Hepatic stellate cell (primary cell): ENCODE measurements around the gene NUDT5.
"Not testable (repeated sequence)": the region's sequence is repeated elsewhere in the genome, so short reads cannot be mapped to it uniquely, and the experiment has no call there.

Experiments used
- DNase-seq: peaks from one replicate; pipeline ENCODE4 v3.0.0; 2011; ENCODE audit warnings: low spot score

The NUDT5 gene

DNA sequence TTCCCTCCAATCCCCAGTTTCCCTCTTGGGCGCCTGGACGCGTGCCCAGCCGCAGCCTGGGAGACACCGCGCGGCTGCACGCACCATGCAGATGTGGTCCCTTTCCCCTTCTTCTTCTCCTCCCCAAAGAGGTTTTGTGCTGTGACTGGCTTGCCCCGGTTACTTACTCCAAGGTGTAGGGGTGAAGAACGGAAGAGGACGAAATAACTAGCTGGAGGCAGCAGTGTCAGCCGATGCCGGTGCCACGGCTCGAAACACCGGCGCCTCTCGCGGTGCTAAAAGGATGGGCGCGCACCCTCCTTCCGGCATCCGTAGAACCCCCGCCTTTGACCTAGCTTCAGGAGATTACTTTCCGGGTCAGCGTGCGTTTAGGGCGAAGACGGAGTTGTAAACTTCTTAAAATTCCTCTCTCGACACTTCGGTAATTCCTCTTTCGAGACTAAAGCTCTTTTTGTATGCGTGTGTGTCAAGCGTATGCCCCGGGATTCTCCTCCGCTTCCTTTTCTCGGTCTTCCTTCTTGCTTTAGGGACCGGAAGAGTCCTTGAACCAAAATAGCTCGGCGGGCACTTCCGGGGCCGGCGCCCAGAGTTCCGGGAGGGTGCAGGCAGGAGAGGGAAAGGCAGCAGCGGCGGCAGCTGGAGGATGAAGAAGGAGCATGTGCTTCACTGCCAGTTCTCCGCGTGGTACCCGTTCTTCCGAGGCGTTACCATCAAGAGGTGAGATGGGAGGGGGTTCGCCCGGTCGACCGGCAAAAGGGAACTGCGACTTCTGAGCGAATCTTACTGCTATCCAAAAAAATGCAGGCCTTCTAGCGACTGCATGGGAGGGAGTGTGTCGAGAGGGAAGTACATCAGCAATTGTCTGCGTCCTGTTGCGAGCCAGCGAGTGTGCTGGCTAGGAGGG is at the start of gene NUDT5, which contains the start of gene CDC123:
TSS of gene NUDT5 (minus strand) at position 289 of the 904 bp plus-strand sequence. CDS start 9,600 bp downstream, outside the sequence.
TSS of gene CDC123 (plus strand) at position 586 of the 904 bp plus-strand sequence. CDS start at position 644, 58 bp downstream.
- peak; percentile 92 for DNase-seq

DNA sequence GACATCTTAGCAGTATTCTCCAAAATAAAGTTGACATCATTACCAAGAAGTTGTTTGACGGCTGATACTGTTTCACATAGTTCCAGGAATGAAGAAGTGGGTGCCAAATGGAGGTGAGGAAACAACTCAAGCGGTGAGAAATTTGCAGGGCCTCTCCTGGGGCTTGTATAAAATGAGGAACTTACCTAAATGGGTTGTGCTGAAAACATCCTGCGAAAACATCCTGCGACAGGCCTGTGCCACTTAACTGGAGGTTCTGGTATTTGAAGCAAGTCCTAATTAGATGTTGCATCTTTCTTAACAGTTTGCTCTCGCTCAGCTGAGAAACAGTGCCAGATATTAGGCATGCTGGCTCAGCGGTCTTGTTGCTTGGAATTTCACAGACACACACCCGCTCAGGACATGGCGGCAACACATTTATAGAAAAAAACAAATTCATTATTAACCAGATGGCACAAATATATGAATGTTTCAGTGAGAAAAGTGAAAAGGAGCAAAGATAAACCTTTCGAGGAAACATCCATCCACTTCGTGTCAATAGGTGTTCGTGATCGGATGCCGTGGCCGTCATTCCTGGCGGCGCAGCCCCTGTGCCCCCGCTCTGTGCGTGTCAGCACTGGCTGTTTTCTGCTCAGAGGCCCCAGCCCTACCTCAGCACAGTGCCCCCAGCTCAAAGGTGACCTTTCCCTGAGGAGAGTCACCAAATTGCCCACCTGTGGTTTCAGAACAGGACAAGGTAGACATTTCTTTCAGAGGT is 48.4 kb upstream of the NUDT5 start:
- no peak for DNase-seq

DNA sequence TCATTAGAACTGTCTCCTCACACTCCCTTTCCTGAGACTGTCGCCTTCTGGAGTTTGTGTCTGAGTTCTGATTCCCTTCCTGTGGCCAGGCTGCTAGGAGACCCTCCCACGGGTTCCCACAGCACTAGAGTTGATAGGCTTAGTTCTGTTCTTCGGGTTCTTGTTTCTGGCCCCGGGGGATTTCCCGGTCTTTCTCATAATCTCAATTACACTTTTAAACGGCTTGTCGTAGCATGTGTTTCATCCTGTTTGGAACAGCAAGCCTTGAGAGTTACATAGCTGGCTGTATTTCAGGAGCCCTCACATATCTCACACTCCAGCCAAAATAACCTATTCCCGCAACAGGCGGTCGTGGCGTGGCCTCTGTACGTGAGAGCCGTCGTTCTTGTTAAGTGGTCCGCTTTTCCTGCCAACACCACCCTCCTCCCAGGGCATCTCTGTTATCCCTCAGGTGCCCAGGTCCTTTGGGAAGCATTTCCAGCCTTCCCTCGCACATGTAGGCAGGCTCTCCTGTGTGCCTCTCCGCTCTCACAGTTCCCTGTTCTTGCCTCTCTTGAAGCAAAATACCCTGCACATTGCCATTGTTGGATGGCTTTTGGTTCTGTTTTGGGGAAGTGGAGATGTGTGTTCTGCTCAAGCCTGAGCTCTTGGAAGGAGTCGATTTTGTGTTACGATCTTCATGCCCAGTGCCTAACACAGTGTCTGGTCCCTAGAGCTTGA is 46.3 kb upstream of the NUDT5 start:
- no peak for DNase-seq

DNA sequence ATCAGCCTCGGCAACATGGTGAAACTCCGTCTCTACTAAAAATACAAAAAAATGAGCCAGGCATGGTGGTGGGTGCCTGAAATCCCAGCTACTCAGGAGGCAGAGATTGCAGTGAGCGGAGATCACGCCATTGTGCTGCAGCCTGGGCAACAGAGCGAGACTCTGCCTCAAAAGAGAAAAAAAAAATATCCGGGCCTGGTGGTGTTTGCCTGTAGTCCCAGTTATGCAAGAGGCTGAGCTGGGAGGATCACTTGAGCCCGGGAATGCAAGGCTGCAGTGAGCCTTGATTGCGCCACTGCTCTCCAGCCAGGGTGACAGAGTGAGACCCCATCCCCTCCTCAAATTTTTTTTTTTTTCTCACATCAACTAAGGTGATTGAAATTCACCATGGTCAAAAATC is 43.1 kb upstream of the NUDT5 start:
- DNase-seq = no peak

DNA sequence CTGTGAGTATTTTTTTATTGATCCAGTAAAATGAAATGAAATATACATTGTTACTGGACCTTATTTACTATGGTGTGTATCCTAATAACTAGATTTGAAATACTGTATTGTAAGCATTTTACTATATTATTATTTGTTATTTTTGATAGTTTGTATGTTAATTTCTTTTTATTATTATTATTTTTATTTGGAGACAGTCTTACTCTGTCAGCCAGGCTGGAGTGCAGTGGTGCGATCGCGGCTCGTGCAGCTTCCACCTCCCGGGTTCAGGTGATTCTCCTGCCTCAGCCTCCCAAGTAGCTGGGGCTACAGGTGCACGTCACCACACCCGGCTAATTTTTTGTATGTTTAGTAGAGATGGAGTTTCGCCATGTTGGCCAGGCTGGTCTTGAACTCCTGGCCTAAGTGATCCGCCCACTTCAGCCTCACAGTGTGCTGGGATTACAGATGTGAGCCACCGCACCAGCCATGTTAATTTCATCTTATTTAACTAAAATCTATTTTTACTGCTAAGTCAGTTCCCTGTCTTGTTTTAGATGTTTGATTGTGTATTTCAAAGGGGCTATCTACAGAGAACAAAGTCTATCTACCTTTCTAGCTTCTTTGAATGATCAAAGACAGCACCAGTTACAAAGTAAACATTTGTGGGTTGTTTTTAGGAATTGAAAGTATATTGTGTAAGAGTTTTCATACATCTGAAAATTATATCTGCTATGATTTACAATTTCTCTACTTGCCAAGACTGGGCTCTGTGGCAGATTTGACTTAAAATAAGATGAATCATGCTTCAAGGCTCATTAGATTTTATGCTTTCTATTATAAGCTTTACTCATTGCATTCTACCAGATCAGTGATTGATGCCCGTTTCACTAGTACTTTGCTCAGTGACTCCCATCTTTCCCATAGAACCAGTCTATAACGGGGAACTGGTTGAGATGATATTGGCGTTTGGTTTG is 41.9 kb upstream of the NUDT5 start:
- DNase-seq = no peak

DNA sequence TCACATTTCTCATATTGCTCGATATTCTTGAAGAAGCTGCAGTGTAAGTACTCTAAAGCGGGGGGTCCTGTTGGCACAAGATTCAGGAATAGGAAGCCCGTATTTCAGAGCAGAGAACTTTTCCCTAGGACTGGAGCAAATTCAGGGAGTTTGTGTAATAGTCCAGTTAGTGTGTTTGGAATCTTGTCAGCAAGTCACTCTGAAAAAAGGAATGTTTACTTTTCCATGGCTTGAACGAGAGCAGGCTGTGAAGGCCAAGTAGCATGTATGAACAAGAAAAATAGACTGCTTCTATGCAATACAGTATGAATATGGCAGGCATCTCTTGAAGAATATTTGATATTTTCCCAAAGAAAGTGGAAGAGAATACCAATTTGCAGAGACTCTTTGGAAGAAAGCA is 40.1 kb upstream of the NUDT5 start:
- DNase-seq = peak; percentile 41

DNA sequence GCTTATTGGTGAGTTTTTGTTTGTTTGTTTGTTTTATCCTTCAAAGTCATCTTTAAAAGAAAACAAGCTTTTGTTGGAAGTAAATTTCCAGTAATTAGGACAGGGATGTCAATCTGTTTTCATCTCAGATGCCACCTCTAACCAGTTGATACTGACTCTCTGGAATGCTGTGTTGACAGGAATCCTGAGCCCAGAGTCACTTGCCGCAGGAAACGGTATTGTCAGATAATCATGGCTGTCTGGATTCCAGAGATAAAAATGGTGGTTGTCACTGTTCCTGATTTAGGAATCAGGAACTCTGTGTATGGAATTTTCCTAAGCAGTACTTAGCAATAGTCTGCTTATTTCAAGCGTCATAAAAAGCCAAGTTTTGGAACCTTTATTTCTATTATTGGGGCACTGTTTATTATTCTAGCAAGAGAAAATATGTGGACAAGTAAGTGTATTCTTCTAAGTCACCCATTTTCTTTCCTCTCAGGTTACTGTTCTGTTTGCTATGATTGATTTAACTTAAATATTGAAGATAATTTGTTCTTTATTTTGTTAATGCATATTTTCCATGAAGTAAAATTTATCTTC is 39.5 kb upstream of the NUDT5 start:
- DNase-seq = peak; percentile 52

DNA sequence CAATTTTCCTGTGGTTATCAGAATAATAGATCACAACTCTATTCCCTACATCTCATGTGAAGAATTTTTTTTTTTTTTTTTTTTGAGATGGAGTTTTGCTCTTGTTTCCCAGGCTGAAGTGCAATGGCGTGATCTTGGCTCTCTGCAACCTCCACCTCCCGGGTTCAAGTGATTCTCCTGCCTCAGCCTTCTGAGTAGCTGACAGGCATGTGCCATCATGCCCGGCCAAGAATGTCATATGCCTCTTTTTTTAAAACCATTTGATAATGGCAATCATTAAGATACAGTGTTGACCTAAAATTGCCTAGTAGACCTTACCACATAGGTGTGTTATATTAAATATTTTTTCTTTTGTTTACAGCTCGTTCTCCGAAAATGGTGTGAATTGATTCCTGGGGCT is 39.0 kb upstream of the NUDT5 start:
- not testable (repeated sequence) for DNase-seq

DNA sequence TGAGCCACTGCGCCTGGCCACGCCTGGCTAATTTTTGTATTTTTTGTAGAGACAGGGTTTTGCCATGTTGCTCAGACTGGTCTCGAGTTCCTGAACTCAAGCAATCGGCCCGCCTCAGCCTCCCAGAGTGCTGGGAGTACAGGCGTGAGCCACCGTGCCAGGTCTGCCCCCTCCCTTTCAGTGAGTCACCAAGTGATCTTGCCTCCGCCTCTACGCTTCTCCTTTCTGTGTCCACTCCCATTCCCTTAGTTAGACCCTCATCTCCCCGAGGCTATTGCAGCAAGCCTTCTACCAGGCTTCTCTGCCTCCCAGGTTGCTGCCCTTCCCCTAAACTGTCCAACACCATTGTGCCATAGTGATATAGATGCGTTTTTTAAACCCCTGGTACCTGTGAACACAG is 33.2 kb upstream of the NUDT5 start:
- DNase-seq = no peak

DNA sequence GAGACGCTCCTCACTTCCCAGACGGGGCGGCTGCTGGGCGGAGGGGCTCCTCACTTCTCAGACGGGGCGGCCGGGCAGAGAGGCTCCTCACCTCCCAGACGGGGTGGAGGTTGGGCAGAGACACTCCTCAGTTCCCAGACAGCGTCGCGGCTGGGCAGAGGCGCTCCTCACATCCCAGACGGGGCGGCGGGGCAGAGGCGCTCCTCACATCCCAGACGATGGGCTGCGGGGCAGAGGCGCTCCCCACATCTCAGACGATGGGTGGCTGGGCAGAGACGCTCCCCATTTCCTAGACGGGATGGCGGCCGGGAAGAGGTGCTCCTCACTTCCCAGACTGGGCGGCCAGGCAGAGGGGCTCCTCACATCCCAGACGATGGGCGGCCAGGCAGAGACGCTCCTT is 30.7 kb upstream of the NUDT5 start:
- DNase-seq = not testable (repeated sequence)

DNA sequence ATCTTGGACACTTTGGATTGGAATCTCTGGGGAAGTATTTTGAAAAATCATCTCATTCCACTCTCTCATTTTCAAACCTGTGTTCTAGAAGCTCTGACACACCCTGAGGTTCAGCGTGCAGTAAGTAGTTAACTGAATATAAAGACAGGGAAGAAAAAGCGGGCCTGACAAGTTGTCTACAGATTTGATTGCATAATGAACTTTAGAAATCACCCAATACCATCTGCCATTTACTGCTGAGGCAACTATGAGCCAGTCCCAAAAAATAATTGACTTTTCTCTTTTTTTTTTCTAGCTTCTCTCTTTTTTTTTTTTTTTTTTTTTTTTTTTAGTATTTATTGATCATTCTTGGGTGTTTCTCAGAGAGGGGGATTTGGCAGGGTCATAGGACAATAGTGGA is 29.8 kb upstream of the NUDT5 start:
- DNase-seq = no peak

DNA sequence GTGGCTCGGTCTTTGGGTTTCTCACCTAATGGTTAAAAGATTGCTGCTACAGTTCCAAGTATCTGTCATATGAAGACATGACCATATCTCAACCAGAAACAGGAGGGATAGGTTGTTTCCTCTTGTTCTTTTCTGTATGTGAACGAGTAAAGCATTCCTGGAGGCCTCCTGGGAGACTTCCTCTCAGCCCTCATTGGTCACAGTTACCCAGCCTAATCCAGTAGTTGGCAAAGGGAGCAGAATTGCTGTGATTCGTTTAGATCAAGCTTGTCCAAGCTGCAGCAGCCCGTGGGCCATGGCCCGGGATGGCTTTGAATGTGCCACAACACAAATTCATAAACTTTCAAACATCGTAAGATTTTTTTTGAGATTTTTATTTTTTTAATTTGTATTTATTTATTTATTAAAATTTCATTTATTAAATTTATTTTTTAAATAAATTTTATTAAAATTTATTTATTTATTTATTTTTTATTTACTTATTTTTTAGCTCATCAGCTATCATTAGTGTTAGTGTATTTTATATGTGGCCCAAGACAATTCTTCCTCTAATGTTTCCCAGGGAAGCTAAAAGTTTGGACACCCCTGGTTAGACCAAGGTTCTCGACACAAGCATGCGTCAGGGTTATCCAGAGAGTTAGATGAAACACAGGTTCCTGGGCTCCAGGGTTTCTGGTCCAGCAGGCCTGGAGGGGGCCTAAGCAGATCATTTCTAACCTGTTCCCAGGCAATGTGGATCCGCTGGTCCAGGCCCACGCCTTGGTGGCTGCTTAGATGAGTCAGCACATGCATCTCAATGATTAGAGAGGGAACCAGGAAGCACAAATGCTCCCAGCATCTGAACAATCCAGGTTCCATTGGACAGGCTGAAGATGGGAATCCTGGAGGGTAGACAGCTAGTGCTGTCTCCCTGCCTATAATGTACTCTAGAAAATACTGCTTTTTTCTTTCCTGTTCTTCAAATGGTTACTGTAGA is 25.9 kb upstream of the NUDT5 start:
- DNase-seq = no peak

DNA sequence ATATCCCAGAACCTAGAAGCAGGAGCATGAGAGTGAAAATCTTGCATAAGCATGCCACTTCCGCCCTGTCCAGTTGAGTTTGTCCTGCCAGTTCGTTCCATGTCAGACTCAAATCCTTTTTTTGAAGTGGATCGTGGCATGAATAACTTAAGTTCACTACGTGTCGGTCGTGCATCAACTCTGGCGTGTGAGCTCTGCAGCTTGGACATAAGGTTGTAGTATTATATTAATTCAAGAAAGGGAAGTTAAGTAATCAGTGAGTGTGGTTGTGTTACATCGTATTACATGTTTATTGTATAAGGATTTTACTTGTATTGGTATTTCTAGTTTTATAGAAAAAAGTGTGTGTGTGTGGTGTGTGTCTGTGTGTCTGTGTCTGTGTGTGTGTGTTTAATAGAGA is 23.3 kb upstream of the NUDT5 start:
- no peak for DNase-seq

DNA sequence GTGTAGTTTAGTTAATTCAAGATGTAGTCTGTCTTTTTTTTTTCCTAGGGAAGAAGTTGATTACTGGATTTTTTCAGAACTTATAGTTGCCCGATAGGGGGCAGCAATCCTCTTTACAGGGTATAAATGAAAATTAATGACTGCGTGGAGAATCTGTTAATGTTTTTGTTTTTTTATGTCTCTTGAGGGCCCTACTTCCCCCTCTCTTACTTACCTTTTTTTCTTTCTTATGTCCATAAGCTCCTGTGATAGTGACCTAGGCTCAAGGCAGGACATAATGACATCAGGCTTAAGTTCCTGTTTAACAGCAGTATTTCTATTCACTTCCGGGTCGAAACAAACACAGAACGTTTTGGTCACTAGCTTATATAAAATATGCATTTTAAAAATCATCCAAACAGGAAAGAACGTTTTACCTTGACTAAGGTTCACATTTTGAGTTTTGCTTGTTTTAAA is 19.1 kb upstream of the NUDT5 start:
- peak; percentile 25 for DNase-seq

DNA sequence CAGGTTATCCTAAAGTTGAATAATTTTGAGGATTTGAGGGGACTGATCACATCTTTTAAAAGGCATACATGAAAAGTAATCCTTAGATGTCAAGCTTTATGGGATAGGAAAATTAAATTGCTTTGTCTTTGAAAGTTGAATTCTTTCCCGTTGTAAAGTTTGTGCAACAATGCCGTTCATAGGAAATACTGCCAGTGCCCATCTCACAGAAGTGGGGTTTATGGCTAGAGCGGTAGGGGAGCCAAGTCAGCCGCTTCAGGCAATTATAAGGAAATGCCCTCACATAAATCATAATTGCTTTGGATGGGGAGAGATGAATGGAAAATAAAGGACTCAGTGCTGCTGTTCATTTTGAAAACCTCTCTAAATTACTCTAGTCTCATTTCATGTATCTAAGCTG is 18.4 kb upstream of the NUDT5 start:
- DNase-seq = no peak

DNA sequence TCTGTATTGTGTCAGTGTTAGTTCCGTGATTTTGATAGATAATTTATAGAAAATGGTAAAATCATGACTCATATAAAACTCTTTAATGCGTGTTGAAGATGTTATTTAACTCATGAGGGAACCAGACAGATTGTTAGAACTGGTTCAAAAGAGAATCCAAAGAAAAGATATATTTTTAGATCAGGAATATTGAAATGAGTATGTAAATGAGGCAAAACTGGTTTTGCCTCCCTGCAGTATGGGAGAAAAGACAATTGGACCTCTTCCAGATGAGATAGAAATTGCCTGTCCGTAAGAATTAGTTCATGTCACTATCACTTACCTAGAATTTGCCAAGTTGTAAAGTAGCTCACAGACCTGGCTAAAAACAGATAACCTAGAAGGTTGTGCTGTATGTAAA is 17.9 kb upstream of the NUDT5 start:
- no peak for DNase-seq

DNA sequence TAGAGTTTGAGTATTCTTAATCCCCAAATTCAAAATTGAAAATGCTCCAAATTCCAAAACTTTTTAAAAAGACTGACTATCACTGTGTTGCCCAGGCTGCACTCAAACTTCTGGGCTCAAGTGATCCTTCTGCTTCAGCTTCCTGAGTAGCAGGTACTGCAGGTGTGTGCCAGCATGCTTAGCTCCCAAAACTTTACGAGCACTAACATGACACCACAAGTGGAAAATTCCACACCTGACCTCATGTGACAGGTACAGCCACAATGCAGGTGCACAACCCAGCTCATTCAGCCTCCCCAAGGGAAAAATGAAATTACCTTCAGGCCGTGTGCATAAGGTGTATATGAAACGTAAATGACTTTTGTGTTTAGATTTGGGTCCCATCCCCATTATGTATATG is 16.8 kb upstream of the NUDT5 start:
- no peak for DNase-seq

DNA sequence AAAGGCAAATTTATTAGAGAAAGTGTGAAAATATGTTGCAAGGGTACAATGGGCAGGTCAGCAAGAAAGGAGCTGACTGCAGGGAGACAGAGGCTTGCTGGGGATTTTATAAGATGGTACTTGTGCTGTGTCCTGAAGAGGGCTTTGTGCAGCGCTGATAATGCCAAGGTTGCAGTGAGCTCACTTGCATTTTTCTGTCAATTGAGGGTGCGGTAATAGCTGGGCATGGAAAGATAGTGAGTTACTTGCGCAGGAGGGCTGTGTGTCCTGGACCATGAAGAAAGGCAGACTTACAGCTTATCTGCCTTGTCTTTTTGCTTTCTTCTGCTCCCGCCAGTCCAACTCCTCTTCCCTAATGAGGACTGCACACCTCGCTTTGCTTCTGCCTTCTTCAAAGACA is 12.8 kb upstream of the NUDT5 start:
- no peak for DNase-seq

DNA sequence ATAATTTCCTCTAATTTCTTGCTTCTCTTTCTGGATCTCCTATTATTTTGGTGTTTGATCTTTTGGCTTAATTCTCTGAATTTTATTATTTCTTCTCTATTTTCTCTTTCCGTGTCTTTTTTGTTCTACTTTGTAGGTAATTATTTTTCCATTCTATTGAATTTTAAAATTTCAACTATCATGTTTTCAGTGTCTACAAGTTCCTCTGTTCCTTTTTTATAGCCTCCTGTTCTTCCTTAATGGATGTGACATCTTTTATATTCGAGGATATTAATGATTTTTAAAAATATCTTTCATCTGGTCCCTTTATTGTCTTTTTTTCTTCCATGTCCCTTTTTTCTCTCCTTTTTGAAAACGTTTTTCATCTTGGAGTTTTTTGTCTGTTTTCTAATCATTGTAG is 11.4 kb upstream of the NUDT5 start:
- no peak for DNase-seq

DNA sequence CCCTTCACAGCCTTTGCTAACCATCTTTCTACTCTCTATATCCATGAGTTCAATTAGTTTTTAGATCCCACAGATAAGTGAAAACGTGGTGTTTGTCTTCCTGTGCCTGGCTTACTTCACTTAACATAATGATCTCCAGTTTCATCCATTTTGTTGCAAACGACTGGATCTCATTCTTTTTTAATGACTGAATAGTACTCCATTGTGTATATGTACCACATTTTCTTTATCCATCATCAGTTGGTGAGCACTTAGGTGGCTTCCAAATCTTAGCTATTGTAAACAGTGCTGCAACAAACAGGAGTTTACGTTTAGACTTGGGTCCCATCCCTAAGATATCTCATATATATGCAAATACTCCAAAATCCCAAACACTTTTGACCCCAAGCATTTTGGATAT is 9.4 kb upstream of the NUDT5 start:
- DNase-seq = no peak
